AG09319 (cell line): ENCODE data around the gene SEC16A.

ENCODE experiments used
- DNase-seq: peaks from one replicate; pipeline ENCODE4 v3.0.0-alpha.2; 2010; ENCODE audit warnings: low read depth; ENCODE audit errors: extremely low read depth
- CTCF ChIP-seq: IDR thresholded peaks from 2 replicates; pipeline ENCODE4 v1.5.1; 2011; ENCODE audit warnings: low read depth, mild to moderate bottlenecking, inconsistent platforms, low read length, moderate library complexity

The SEC16A gene

GRCh38 chr9:136499071-136499934 is 16.5 kb upstream of the SEC16A start:
- DNase-seq = no peak
- TF ChIP-seq CTCF = no peak

- no peak for TF ChIP-seq CTCF
- no peak for DNase-seq
Measured at GRCh38 chr9:136497916-136498695, 15.3 kb upstream of the SEC16A start.

- DNase-seq = no peak
- TF ChIP-seq CTCF = no peak
Measured at GRCh38 chr9:136496801-136497620, 14.2 kb upstream of the SEC16A start.

DNA sequence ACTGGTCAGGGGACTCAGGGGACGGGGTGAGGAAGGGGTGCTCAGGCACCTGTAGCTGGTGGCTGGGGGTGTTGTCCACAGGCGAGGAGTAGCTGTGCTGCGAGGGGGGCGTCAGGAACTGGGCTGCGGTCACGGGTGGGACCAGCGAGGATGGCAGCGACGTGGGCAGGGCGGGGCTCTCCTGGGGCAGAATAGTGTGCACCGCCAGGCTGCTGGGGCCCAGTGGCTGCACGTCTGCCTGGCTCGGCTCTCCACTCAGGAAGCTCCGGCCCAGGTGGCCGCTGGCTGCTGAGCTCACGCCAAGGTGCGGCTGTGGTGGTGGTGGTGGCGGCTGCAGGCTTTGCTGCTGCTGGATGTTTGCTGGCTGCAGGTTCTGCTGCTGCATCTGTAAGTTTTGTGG is 13.3 kb upstream of the SEC16A start:
- TF ChIP-seq CTCF = no peak
- no peak for DNase-seq

- TF ChIP-seq CTCF = no peak
- no peak for DNase-seq
Measured at GRCh38 chr9:136495238-136495800, 12.5 kb upstream of the SEC16A start.

DNA sequence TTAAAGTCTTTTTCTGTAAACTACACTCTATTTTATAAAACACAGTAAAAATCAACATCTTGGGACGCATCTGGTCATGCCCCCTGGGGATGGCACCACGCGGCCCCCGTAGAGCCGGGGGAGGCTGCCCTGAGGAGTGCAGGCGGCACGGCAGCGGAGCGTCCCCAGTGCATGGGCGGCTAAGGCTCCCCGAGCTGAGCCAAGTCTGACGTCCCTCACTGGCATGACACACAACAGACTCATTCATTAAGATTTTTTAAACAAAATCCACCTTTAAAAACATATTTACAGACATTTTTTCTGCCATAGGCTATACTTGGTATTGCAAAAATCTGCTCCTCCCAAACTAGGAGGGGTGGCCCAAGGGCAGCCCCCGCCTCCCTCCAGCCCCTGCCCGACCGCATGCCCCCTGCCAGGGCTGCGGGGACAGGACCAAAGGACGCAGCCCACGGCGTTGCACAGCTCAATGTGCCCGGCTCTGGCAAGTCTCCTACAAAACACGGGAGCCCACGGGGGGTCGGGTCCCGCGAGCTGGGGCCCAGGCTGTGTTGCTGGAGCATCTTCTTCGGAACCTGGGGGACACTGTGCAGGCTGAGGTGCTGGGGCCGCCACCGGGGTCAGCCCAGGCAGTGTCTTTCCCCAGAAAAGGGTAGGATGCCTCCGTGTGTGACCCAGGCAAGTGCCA is 11.8 kb upstream of the SEC16A start:
- no peak for TF ChIP-seq CTCF
- DNase-seq = no peak
